Skeletal muscle tissue (tissue), 5 donors: Measurements from ENCODE around the gene AMY2A. TPM values are rescaled to one million over a fixed set of nuclear protein-coding genes. Genes with fewer than 3 reads are reported as not detected.
"Not testable (repeated sequence)": the region's sequence is repeated elsewhere in the genome, so short reads cannot be mapped to it uniquely, and the experiment has no call there.

ENCODE experiments used
- H3K27ac ChIP-seq: one replicate; pipeline ENCODE4 v1.7.0; 2013; ENCODE audit warnings: mild to moderate bottlenecking, low read depth, low read length, inconsistent platforms
- H3K27me3 ChIP-seq, 3 donors: one replicate each; pipeline ENCODE4 v1.7.0; 2013; ENCODE audit warnings: low read length in 3 of 3; ENCODE audit not compliant: control insufficient read depth in 3 of 3, insufficient read depth in 3 of 3
- H3K36me3 ChIP-seq, 3 donors: one replicate each; pipeline ENCODE4 v1.7.0; 2013; ENCODE audit warnings: low read length in 3 of 3; ENCODE audit not compliant: control insufficient read depth in 3 of 3, insufficient read depth in 3 of 3
- H3K4me1 ChIP-seq, 3 donors: one replicate each; pipeline ENCODE4 v1.7.0; 2013; ENCODE audit warnings: low read length in 3 of 3, mild to moderate bottlenecking in 3 of 3; ENCODE audit not compliant: control insufficient read depth in 3 of 3, insufficient read depth in 3 of 3
- H3K4me3 ChIP-seq, 3 donors: one replicate each; pipeline ENCODE4 v1.7.0; 2013; ENCODE audit warnings: low read length in 3 of 3
- H3K9ac ChIP-seq, 3 donors: one replicate each; pipeline ENCODE4 v1.7.0; 2013; ENCODE audit warnings: low read length in 3 of 3, mild to moderate bottlenecking in 3 of 3, moderate library complexity in 2 of 3, low read depth in 1 of 3
- H3K9me3 ChIP-seq, 3 donors: one replicate each; pipeline ENCODE4 v1.7.0; 2013; ENCODE audit warnings: low read length in 3 of 3; ENCODE audit not compliant: control insufficient read depth in 3 of 3
- small RNA-seq: library from RNA; depleted of rRNA; stranded (forward); fragments of <200 nt; gene quantifications from one replicate; pipeline ENCODE3, GENCODE V24; 2014
- total RNA-seq: library from RNA; depleted of rRNA; stranded (reverse); fragments of >200 nt; gene quantifications from one replicate; pipeline ENCODE4 v1.2.3, GENCODE V29; 2014
- donor health status: Osteomylitis.

The AMY2A gene
- total RNA-seq, 1 donor from 2014 or later, result not detected

GRCh38 chr1:103641194-103641593 is 24.0 kb downstream of the AMY2A start:
- H3K9me3 ChIP-seq, H3K4me3 ChIP-seq, H3K27me3 ChIP-seq, H3K27ac ChIP-seq, H3K4me1 ChIP-seq, H3K36me3 ChIP-seq, H3K9ac ChIP-seq: not testable (repeated sequence)

DNA sequence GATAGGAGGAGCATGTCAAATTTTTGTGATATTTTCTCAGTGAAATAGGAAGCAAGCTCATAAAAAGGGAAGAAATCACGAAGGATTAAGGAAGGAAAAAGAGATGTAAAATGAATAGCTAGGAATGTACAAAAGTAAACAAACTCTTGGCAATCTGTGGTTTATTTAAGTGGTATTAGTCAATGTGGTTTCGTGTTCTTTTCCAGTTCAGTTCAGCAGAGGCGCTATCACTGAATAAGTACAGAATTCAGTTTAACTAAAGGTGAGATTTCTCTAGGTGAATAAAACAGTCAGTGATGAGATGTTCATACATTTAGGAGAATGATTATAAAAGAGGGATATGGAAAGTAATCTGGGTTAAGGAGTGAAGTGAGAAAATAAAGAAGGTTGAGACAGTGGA is 26.7 kb downstream of the AMY2A start:
- H3K36me3 ChIP-seq, H3K4me3 ChIP-seq, H3K9ac ChIP-seq, H3K27me3 ChIP-seq, H3K4me1 ChIP-seq, H3K9me3 ChIP-seq, H3K27ac ChIP-seq: not testable (repeated sequence)

DNA sequence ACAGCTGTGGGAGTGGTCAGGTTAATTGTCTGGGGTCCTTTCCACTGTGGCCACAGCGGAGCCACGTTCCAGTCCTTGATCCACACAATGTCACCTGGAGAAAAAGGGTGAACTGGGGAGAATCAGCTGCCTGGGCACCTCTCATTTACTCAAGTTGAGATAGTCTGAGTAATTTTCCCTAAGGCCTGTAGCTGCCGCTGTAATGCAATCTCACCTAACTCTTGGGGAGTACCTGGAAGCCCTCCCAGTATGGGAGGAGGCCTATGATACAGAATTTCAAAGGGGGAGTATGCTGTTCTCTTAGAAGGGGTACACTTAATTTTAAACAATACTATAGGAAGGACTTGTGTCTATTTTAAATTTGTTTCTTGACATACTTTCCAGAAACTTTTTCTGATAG is 33.1 kb downstream of the AMY2A start:
- not testable (repeated sequence) for H3K4me3 ChIP-seq, H3K27ac ChIP-seq, H3K27me3 ChIP-seq, H3K4me1 ChIP-seq, H3K36me3 ChIP-seq, H3K9ac ChIP-seq, H3K9me3 ChIP-seq

DNA sequence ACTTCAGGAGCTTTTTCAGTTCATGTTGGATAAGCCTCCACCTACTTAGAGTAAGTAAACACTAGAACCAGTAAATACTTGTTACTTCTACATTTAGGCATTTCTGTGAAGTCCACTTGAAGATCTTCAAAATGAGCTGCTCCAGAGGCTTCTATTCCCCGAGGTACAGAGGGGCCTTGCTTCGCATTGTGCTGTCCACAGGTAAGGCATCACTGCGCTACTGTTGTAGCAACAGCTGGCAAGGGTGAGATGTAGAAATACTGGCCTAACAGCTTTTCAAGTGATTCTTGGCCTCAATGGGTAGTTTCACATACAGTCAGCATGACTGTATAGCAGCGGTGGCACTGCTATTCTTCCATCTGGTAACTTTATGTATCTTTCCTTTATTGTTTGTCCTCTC is 33.7 kb downstream of the AMY2A start:
- H3K27ac ChIP-seq, H3K9ac ChIP-seq, H3K27me3 ChIP-seq, H3K4me1 ChIP-seq, H3K36me3 ChIP-seq, H3K4me3 ChIP-seq, H3K9me3 ChIP-seq: not testable (repeated sequence)

GRCh38 chr1:103654133-103654532 is 36.9 kb downstream of the AMY2A start:
- H3K27ac ChIP-seq, H3K27me3 ChIP-seq, H3K36me3 ChIP-seq, H3K9me3 ChIP-seq, H3K4me3 ChIP-seq, H3K4me1 ChIP-seq, H3K9ac ChIP-seq: not testable (repeated sequence)

- not testable (repeated sequence) for H3K9me3 ChIP-seq, H3K4me3 ChIP-seq, H3K9ac ChIP-seq, H3K4me1 ChIP-seq, H3K36me3 ChIP-seq, H3K27me3 ChIP-seq, H3K27ac ChIP-seq
These were observed 38.2 kb downstream of the AMY2A start, which contains the start of gene AMY1A for GRCh38 chr1:103655460-103655859. TSS of gene AMY1A (plus strand) at chr1:103655760. CDS start at chr1:103656331, 571 bp downstream.

Small RNAs within 50 kb of the gene (small RNA-seq; reads per million reads assigned to genes)
- gene AC105272.1, result not detected

Other genes starting within 250 kb of the AMY2A start
- 9.4 TPM for gene RNPC3, start 91.7 kb upstream of the AMY2A start, total RNA-seq
- 78.8 TPM for gene AMY2B, start 45.8 kb upstream of the AMY2A start, total RNA-seq
- not detected for gene AMY1A, start 38.3 kb downstream of the AMY2A start, total RNA-seq
- not detected for gene AMY1B, start 78.8 kb downstream of the AMY2A start, total RNA-seq
- gene AMY1C, start 132.5 kb downstream of the AMY2A start, total RNA-seq, result not detected